SK-N-MC (cell line): ENCODE measurements around the gene SLC34A3.

Experiments used
- EZH2 ChIP-seq: fragments of 200-600 bp; sonication (generic); IDR thresholded peaks from one replicate; pipeline ENCODE4 v1.6.1; 2017; ENCODE audit warnings: antibody characterized with exemption
- FOXP2 ChIP-seq: optimal IDR thresholded peaks from 2 replicates; pipeline ENCODE3; 2011; ENCODE audit warnings: mild to moderate bottlenecking, moderate library complexity; ENCODE audit not compliant: insufficient read depth; ENCODE audit errors: extremely low read length, control extremely low read depth
- POLR2AphosphoS5 ChIP-seq: IDR thresholded peaks from 2 replicates; pipeline ENCODE4 v1.6.1; 2012; ENCODE audit warnings: mild to moderate bottlenecking, low read depth, low read length, borderline replicate concordance

DNA sequence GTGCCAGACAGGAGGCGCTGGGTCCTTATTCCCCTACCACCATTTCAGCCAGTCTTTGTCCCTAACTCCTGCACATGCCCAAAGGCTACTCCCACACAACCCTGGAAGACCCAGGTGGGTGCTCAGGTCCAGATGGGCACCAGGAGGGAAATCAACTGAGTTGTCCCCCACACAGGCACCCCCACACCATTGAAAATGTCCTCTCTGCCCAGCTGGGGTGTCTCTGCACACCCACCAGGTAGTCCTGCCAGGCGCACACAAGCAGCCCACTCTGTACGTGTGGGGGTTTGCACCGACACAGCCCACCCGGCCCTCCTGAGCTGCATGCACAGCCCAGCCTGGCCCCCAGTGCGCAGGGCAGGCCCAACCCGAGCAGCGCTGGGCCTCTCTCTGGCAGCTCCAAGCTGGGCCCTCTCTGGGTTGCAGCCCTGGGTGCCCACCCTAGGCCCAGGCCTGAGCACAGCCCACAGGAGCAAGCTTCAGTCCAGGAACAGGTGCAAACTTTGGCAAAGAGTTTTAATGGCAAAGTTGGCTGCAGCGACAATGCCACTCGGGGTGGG, 10.9 kb upstream of the SLC34A3 start:
- TF ChIP-seq POLR2AphosphoS5 (no peak), EZH2 (no peak), FOXP2 (no peak)
